Measurements from ENCODE around the gene ANO1.

The ANO1 gene

GRCh38 chr11:70055444-70055843, 22.7 kb upstream of the ANO1 start:
- Histone ChIP-seq H3K36me3 (ENCODE audit: insufficient read depth) (no peaks in the 10 kb centered on the region), H3K9ac (no peak overlapping the region), H3K79me2 (ENCODE audit: insufficient read depth, low read depth) (no peaks in the 10 kb centered on the region), H3K4me2 (no peak overlapping the region), H3K27me3 (ENCODE audit: insufficient read depth, low read depth) (0 out of 2 replicates have a peak, but pooled peaks cover 4% of the 10 kb centered on the region), H3K4me1 (ENCODE audit: low read depth, poor library complexity, severe bottlenecking) (no peaks in the 10 kb centered on the region), H2AFZ (ENCODE audit: low read depth) (no peak overlapping the region), H3K4me3 (IDR thresholded peaks at IDR 0.05; ENCODE audit: insufficient read depth, low read depth, low read length) (no peak overlapping the region), H4K20me1 (ENCODE audit: insufficient read depth) (no peaks in the 10 kb centered on the region), H3K27ac (no peak overlapping the region)
- TF ChIP-seq CTCF (conservative IDR thresholded peaks at IDR 0.05; ENCODE audit: low read depth, low read length), result no peak

GRCh38 chr11:70057080-70057479, 21.0 kb upstream of the ANO1 start:
- TF ChIP-seq CTCF (conservative IDR thresholded peaks at IDR 0.05; ENCODE audit: low read depth, low read length), result no peak
- H2AFZ ChIP-seq (ENCODE audit: low read depth), result no peak overlapping the region

GRCh38 chr11:70059971-70060370, 18.1 kb upstream of the ANO1 start:
- Histone ChIP-seq H3K79me2 (ENCODE audit: insufficient read depth, low read depth) (no peaks in the 10 kb centered on the region), H3K4me3 (IDR thresholded peaks at IDR 0.05; ENCODE audit: insufficient read depth, low read depth, low read length) (no peak overlapping the region)

More at GRCh38 chr11:70057080-70057479, 21.0 kb upstream of the ANO1 start:
- Histone ChIP-seq H3K36me3 (ENCODE audit: insufficient read depth) (no peaks in the 10 kb centered on the region), H3K4me1 (ENCODE audit: low read depth, poor library complexity, severe bottlenecking) (no peaks in the 10 kb centered on the region), H3K9ac (no peak overlapping the region), H4K20me1 (ENCODE audit: insufficient read depth) (no peaks in the 10 kb centered on the region), H3K27ac (no peak overlapping the region), H3K4me2 (no peak overlapping the region), H3K4me3 (IDR thresholded peaks at IDR 0.05; ENCODE audit: insufficient read depth, low read depth, low read length) (no peak overlapping the region), H3K79me2 (ENCODE audit: insufficient read depth, low read depth) (no peaks in the 10 kb centered on the region), H3K27me3 (ENCODE audit: insufficient read depth, low read depth) (0 out of 2 replicates have a peak, but pooled peaks cover 2% of the 10 kb centered on the region)

GRCh38 chr11:70060611-70061293, 17.4 kb upstream of the ANO1 start:
- H3K36me3 ChIP-seq (ENCODE audit: insufficient read depth), result no peaks in the 10 kb centered on the region
- no peaks in the 10 kb centered on the region for H3K79me2 ChIP-seq (ENCODE audit: insufficient read depth, low read depth)
- H3K9ac ChIP-seq, result no peak overlapping the region
- TF ChIP-seq CTCF (conservative IDR thresholded peaks at IDR 0.05; ENCODE audit: low read depth, low read length), result no peak
- no peak overlapping the region for H3K27ac ChIP-seq
- no peak overlapping the region for H3K4me2 ChIP-seq
- H3K4me3 ChIP-seq (IDR thresholded peaks at IDR 0.05; ENCODE audit: insufficient read depth, low read depth, low read length), result no peak overlapping the region
- H3K27me3 ChIP-seq (ENCODE audit: insufficient read depth, low read depth), result 0 out of 2 replicates have a peak, but pooled peaks cover 5% of the 10 kb centered on the region
- no peaks in the 10 kb centered on the region for H3K4me1 ChIP-seq (ENCODE audit: low read depth, poor library complexity, severe bottlenecking)
- no peak overlapping the region for H2AFZ ChIP-seq (ENCODE audit: low read depth)
- no peaks in the 10 kb centered on the region for H4K20me1 ChIP-seq (ENCODE audit: insufficient read depth)

More at GRCh38 chr11:70059971-70060370, 18.1 kb upstream of the ANO1 start:
- H3K9ac ChIP-seq, result no peak overlapping the region
- H3K36me3 ChIP-seq (ENCODE audit: insufficient read depth), result no peaks in the 10 kb centered on the region
- TF ChIP-seq CTCF (conservative IDR thresholded peaks at IDR 0.05; ENCODE audit: low read depth, low read length), result no peak
- H3K4me2 ChIP-seq, result no peak overlapping the region
- no peaks in the 10 kb centered on the region for H4K20me1 ChIP-seq (ENCODE audit: insufficient read depth)
- 0 out of 2 replicates have a peak, but pooled peaks cover 5% of the 10 kb centered on the region for H3K27me3 ChIP-seq (ENCODE audit: insufficient read depth, low read depth)
- H2AFZ ChIP-seq (ENCODE audit: low read depth), result no peak overlapping the region
- no peaks in the 10 kb centered on the region for H3K4me1 ChIP-seq (ENCODE audit: low read depth, poor library complexity, severe bottlenecking)
- no peak overlapping the region for H3K27ac ChIP-seq

Data from KMS-11 (cell line).